ENCODE results near the gene CASTOR1.
A peak's percentile ranks its signal among the peaks of the same experiment; 100 is the strongest.

CASTOR1 gene

DNA sequence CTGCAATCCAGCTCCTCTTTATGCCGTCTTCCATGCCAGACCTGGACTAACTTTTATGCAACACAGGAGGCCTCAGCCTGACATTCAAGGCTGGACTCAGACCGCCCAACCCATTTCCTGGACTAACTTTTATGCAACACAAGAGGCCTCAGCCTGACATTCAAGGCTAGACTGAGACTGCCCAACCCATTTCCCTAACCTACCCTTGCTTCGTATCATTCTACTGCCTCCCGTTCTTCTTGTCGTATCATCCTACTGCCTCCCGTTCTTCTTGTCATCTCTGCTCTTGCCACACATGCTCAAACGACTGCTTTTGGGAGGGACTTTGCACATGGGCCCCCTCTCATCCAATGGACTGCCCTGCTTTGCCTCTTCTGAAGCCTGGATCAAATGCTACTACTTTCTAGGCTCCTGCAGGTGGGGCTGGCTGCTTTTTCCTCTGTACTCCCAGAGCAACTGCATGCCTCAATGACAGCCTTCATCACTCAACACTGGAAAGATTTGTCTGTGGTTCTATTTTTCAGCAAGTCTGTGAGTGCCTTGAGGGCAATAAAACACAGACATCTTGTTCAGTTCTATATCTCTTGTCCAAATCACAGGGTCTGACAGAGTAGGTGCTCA is 29.6 kb upstream of the CASTOR1 start:
- no peak for DNase-seq (ENCODE audit: low spot score)

DNA sequence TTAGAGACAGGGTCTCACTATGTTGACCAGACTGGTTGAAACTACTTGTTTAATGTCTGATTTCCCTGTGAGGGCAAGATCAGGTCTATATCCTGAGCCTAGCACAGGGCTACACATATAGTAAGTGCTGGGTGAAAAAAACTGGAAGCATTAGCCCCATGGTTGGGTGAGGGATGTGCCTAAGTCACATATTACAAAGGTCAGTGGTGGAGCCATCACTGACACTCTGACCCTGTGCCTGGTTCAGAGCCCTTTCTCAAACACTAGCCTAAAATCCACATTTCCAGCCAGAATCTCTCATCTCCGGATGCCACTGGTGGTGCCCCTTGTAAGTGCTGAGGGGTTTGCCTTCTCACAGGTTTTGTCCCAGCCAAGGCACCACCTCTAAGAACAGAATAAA is 28.5 kb upstream of the CASTOR1 start:
- no peak for DNase-seq (ENCODE audit: low spot score)

DNA sequence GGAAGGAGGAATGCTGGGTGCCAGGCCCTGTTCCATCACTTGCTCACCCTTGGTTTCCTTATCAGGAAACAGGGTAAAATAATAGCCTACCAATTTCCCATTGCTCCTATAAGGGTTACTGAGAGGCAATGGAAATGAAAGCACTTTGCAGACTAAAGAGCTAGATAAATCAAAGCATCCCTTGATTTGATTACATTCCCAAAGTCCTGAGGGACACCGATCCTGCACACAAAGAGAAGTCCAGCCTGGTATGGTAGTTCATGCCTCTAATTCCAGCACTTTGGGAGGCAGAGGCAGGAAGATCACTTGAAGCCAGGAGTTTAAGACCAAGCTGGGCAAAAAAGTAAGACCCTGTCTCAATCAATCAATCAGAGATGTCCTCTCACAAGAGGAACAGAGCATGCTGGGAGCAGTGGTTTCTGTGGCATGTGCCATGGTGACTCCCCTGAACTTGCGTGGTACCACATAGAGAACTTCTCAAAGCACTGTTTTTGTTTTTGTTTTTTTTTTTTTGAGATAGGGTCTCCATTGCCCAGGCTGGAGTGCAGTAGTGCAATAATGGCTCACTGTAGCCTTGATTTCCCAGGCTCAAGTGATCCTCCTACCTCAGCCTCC is 26.8 kb upstream of the CASTOR1 start:
- DNase-seq (ENCODE audit: low spot score), result no peak

DNA sequence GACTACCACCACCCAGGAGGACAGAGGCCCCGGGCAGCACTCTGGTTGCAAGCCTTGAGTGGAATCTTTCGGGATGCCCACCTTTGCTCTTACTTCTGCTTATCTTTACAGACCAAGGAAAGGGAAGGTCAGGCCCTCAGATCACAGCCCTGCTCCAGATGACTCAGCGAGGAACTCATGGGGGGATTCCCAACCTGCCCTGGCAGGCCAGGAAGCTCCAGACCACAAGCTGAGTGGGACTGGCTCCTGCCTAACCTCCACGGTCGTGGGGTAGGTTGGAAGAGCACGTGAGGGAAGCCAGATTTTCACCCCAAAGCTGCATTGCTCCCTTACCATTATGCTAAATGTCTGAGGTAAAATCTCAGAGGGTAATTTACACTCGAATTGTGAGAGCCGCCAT is 25.6 kb upstream of the CASTOR1 start:
- DNase-seq (ENCODE audit: low spot score), result no peak

DNA sequence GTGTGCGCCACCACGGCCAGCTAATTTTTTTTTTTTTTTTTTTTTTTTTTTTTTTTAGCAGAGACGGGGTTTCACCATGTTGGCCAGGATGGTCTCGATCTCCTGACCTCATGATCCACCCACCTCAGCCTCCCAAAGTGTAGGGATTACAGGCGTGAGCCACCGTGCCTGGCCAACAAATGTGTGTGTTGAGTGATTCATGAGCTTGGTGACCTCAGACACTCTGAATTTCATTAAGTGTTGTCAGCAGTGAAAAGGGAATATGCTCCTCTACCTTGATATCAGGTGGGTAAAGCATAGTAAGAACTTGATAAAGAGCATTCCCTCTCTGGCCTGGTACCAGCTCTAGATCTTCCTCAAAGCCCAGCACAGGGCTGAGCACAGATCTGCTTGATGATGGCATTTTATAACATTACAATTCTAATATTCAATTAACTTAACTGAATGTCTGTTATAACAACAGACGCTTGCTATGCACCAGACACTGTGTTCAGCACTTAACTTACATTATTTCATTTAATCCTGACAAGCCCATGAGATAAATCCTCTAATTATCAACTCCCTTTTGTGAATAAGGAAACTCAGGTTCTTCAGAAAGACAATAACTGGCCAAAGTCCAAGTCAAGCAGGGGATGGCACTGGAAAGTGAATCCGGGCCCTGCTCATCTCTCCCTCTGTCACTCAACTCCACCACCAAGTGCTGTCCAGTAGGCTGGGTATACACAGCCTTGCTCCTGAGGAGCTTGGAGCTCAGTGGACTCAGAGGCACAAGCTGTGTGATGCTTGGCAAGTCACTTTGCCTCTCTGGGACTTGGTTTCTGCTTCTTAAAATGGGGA is 24.4 kb upstream of the CASTOR1 start:
- DNase-seq (ENCODE audit: low spot score), result no peak

DNA sequence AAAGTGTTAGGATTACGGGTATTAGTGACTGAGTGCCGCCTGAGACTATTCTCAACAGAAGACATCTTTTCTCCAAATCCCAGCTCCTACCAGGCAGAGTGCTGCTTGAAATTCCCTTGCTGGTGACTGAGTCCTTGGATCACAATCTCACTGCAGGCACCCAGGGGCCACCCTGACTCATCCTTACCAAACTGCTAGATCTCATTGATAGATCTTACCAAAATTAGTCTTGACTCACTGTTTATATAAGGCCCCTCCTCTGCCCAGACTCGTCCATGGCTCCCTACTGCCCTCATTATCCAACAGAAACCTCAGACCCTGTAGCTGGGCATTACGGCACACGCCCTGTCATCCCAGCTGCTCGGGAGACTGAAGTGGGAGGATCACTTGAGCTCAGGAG is 22.7 kb upstream of the CASTOR1 start:
- no peak for DNase-seq (ENCODE audit: low spot score)

DNA sequence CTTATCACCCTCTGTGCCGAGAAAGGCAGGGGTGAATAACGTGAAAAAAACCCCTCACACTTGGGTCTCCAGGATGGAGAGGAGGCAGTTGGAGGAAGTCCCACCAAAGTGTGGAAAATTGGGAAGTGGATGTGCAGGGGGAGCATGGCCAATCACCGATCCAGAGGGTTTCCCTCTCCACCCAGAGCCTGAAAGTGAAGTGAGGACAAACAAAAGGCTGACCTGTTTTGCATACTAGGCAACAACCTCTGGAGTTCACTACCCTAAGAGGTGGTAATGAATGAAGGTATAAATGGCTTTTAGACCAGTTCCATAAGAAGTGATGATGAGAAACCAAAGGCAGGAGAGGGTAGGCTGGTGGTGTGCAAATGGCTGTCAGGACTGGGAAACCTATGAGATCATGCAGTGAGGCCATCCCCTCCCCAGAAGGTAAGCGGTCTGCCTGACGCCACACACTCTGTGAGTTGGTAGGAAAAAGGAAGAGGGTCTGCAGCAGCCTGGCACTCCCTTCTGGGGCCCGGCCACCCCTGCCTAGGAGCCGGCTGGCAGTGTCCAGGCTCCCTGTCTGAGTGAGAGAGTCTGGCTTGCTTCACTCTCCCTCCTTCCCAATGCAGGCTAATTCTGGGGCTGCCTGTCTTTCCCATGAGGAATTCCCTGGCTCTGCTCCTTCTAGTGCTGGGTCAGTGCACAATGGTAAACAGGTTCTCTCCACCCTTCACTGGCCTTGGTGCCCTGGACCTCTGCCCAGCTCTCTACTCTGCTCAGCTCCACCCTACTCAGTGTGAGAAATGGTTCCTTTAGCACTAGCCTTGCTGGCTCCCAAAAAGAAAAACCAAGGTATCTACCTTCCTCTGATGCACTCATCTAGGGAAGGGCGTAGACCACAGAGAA is 21.8 kb upstream of the CASTOR1 start:
- DNase-seq (ENCODE audit: low spot score), result peak; percentile 73

DNA sequence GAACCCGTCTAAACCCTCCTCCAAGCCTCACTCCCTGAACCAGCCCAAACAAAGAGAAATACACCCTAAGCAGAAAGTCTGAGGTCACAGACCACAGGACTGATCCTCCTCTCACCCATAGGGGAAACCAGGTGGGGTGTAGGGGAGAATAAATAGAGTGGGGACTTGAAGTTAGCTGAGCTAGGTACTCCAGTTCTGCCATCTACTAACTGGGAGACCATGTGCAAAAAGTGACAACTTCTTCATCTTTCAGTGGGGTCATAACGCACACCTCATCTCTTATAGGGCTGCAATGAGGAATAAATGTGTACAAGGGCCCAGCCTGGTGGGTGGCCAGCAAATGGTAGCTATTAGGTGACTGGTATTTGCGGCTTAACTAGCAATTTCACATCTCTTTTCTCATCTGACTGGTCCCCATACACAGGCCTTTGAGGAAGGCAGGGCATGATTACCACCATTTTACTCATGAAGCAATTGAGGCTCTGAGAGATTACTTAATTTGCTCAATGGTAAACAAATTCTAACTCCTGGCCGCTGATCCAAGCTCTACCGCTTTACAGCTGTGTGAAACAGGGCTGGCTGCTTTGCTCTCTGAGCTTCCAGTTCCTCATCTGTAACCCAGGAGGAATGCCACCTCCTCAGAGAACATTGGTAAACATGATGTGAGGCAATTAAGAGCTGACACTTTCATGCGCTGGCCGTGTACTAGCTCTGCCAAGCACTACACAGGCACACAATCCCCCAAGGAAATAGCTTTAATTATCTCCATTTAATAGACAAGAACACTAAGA is 20.8 kb upstream of the CASTOR1 start:
- DNase-seq (ENCODE audit: low spot score), result peak; percentile 45

DNA sequence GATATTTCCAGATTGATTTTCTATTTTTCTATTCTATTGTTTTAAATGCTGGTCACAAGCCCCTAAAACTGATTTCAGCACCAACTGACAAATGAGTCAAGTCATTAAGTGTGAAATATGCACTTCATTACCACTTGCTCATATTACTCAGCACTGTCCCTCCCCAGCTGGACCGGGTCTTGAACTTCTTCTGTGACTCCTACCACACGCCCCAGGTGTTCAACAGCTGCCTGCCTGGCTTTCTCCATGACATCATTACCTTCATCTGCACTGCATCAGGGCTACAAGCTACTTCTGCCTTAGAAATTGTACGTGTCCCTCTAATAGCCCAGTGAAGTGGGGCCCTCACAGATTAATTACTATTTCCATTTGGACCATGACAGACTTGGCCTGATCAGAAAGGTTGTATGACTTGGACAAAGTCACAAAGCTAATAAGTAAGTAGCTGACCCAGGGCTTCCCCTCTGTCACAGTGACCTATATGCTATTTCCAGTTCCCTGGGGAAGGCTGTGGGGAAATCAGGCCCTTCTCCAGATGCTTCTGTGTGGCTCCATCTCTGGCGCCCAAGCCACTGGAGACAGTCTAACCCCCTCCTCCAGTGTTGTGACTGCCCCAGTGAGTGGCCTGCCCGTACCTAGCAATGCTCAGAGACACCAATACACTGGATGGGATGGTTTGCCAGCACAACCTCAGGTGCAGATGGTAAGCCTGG is 19.4 kb upstream of the CASTOR1 start:
- DNase-seq (ENCODE audit: low spot score), result no peak

DNA sequence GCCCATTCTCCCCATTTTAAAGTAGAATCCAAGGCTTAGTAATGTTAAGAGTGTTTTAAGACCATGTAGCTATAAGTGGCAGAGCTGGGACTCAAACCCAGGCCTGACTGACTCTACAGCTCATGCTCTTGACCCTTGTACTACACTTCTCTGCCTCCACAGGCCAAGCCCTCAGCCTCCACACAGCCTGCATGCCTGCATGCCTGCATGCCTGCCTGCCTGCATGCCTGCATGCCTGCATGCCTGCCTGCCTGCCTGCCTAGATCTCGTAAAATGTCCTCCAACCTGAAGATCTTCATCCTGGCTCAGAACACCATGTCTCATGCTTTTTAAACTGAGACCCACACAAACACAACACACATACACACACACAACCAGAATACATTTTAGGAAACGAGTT is 18.8 kb upstream of the CASTOR1 start:
- DNase-seq (ENCODE audit: low spot score), result no peak

DNA sequence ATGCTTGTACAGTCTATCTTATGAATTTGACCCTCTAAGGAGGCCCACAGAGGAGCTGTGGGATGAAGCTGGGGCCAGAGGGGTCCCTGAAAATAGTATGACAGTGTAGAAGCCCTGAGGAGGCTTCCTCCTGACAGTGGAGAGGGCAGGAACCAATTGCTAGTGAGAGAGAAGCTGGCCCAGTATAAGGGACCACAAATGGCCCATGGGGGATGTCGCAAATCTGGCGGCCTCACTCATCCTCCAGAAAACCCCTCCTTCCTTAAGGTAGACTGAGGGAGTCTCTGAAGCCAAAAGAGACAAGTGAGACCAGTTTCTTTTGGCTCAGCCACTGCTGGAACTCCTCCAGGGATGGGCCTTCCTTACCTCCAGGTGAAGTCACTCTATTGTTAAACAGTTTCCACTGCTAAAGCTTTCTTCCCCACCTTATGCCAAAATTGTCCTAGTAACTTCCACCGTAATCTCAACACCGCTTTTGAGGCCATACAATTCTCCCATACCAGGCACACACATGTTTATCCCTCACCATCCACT is 17.8 kb upstream of the CASTOR1 start:
- no peak for DNase-seq (ENCODE audit: low spot score)

DNA sequence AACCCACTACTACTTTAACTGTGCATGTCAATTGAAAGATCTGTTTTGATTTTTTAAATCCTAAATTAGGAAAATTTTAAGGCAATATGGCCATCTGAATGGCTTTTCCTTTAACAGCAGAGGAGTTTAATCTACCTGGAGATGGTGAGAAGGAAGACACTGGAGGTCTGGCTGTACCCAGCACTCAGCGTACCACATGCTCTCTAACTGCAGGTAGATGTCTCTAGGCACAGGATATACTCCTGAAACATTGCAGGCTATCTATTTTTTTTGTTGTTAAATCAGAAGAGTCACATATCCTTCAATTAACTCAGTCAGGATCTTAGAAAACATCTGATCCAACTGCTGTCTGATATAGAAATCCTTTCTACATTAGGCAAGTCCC is 17.3 kb upstream of the CASTOR1 start:
- DNase-seq (ENCODE audit: low spot score), result no peak

DNA sequence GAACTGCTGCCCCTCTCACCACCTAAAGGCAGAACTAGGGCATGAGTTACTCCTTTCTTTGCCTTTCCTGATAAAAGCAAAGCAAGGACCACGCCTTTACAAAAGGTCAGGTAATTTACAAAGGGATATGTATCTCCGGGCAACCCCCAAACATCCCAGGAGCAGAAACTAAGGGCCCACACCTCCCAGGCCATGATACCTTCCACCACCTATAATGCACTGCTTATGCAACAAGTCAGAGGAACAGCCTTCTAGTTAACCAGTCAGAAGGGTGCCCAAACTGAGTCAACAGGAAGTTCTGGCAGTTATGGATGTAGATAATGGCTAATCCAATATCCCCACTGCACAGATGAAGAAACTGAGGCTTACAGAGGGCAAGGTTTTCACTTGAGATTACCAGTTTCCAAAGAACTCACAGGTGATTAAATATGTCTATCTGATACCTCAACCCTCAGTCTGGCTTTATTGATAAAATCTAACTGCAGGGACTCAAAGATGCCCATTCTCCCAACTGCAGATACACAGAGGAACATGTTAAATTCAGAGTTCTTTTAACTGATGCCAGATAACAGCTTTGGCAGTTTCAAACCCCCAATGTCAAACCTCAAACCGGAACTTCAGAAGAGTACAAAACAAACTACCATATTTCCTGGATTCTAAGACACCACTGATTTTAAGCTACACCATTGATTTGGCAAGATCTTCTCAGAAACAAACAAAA is 16.8 kb upstream of the CASTOR1 start:
- DNase-seq (ENCODE audit: low spot score), result no peak

DNA sequence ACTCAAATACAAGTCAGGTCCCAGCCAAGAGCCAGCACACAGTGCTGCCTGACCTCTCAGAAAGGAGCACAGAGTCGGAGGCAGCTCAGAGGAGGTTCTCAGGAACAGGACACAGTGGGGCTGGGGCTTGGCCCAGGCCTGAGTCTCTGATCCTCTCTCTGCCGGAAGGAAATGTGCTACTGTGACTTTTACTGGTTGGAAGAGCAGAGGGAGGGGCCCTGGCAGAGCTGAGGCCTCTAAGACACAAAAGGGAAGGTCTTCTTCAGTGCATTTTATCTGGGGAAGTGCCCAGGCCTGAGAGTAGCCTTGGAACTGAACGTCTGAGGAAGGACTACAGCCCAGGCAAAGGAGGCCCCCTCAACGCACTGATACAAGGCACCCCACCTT is 16.2 kb upstream of the CASTOR1 start:
- DNase-seq (ENCODE audit: low spot score), result peak; percentile 78

DNA sequence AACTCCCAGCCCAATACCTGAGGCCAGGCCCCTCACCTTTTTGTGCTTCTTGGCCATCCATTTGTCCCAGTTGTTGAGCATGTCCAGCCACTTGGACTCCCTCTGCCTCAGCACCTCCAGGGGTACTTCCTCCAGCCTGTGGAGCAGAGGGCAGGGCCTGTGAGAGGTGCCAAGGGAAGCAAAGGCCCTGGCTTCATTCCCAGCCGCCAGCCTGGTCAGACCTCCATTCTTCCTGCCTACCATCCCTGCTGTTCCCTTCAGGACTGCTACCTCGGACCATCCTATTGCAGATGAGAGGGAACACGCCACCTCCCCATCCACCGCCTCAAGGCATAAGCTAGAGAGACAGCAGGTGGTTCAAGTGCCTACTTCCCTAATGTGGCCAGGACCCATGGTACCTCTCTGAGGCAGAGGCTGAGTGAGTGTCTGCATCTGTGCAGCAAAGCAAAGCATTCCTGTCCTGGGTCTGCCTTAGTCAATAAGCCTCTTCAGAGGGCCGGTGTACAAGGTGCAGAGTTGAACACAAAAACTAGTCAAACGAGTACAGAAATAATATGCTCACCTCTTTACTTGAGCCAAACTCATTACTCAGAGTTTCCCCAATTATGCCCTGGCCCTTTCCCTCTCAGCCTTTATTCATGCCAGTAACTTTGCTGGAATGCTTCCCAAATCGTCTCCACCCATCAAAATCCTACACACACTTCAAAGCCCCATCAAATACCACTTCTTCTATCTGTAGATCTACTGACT is 15.4 kb upstream of the CASTOR1 start:
- DNase-seq (ENCODE audit: low spot score), result peak; percentile 47

DNA sequence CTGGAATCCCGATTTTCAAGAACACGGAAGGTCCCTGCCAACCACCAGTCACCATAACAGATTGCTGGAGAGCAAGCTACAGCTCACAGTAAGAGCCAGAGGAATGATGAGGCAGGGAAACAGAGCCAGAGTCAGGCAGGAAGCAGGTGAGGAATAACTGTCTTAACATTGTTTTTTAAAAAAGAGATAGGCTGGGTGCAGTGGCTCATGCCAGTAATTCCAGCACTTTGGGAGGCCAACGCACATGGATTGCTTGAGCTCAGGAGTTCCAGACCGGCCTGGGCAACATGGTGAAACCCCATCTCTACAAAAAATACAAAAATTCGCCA is 13.5 kb upstream of the CASTOR1 start:
- no peak for DNase-seq (ENCODE audit: low spot score)

DNA sequence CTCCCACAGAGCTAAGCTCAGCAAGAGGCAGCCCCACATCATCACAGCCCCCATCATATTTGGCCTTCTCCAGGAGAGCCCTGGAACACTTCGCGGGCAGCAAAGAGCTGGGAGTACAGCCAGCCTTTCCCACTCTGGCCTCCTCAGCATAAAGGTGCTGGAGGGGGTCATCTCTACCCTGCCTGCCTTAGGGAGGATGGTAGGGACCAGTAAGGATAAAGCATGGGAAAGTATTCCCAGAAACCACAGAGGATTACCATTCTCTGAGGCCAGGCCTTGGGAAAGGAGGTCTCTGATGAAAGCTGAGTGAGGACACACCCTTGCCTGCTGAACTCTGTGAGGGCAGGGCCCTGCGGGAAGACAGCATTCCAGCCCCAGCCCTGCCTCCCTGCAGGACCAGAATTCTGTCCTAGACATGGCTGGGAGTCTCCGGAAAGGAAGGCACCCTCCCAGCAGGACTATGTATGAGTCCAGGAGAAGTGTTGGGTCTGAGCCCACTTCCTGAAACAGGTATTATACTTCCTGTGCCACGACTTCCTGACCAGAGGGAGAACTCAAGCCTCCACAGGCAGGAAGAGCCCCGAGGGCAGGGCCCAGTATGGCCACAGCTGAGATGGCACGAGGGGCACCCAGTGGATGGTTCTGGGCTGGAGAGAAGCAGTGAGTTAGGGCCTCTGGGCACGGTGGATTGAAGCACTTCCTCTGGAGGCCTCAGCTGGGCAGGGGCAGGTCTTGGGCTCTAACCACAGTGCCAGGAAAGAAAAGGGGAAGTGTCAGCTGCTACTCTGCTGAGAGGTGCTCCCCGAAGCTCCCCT is 12.9 kb upstream of the CASTOR1 start:
- peak; percentile 74 for DNase-seq (ENCODE audit: low spot score)

DNA sequence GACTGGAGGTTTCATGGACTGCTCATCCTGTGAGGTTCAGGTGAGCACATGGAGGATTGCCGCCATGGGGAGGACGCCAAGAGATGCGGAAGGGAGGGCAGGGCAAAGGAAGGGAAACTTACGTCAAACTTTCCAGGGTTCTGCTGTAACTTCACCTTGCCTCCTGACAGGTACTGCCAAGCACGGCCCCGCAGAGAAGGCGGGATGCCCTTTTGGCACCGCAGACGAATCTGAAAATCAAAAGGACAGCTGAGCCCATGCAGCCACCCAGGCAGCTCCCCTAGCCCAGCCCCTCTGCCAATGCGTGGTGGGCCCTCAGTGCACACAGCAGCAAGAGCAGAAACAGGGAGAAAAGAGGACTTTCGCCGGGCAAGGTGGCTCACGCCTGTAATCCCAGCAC is 10.0 kb upstream of the CASTOR1 start:
- DNase-seq (ENCODE audit: low spot score), result no peak
